ENCODE data around the gene C3.
"Not testable (repeated sequence)": the region's sequence is repeated elsewhere in the genome, so short reads cannot be mapped to it uniquely, and the experiment has no call there.

Gene C3

GRCh38 chr19:6686628-6686975, 33.8 kb downstream of the C3 start:
- DNase-seq: no peak

DNA sequence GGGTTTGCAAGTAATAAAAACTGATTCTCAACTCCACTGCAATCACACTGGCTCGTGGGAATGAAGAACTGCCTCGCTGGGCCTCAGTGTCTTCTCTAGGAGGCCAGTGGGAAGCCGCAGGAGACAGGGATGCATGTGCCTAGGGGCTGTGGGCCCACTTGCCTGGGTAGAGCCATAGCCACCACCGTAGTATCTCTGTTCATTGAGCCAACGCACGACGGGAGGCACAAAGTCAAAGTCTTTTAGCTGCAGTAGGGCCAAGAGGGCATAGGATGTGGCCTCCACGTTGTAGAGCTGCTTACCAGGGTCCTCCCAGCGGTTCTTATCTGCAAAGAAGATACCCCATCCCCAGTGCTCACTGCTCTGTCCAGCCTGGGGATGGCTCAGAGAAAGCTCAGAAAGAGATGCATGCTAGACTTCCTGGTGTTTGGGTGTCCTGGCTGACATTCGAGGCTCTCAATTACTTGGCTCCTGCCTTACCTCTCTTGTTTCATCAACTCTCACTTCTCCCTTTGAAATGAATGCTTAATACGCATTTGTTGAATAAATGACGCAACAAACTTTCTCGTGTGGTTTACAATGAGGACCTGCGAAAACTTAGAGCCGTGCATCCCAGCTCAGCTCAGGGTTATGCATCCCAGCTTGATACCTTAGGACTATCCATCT, 34.4 kb downstream of the C3 start:
- DNase-seq: no peak

DNA sequence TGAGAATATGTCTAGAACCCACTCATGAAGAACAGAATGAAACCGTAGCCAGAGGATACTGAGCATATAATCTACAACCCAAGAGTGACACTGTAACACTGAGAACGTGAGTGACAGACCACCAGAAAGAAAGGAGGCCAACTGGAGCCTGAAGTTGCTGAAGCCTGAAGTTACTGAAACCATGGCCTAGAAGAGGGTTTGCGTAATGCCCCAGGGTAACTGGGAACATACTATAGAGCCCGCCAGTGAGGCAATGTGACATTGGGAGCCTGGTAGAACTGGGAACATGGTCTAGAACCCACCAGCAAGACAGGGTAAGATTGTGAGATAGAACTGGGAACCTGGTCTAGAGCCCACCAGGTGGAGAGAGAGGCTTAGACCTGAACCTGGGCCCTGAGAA, 35.0 kb downstream of the C3 start:
- no peak for DNase-seq

- no peak for DNase-seq
Measured at GRCh38 chr19:6683971-6684370, 36.5 kb downstream of the C3 start.

DNA sequence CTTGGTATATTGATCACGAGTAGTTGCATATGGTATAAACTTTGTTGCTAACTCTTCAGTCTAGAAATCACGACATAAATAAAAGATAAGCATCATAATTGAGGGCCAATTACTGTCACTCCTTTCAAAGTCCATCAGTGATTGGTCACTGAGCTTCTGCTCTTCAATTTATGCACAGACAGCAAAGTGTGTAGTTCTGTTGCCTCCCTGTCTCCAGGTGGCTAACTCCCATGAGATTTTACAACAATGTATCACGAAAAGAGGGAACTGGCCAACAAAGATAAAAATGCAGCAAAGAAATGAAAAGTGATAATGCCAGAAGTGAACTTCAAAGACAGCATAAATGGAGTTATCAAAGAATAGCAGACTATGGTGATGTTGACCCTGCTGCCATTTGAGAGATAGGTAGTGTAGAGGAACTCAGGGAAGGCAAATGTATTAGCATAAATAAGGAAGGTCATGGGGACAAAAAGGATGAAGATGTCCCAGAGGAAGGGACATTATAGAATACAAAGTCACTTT, 37.8 kb downstream of the C3 start:
- no peak for DNase-seq

DNA sequence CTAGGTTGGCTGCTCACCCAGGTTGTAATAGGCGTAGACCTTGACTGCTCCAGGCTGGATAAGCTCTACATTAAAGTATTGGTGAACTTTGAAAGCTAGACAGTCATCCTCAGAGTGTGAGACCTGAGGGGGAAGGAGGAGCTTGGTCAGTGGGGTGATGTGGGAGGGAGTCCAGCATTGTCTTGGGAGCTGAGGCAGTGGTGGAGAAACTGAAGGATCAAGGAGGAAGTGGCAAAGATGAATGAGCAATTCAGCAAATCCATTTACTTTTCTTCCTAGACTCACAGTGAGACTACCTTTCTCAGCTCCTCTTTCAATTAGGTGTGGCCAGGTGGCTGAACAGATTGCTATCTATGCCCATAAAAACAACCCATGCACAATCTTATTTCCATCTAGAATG, 40.3 kb downstream of the C3 start:
- DNase-seq: no peak

GRCh38 chr19:6679139-6679538, 41.3 kb downstream of the C3 start:
- DNase-seq: no peak

DNA sequence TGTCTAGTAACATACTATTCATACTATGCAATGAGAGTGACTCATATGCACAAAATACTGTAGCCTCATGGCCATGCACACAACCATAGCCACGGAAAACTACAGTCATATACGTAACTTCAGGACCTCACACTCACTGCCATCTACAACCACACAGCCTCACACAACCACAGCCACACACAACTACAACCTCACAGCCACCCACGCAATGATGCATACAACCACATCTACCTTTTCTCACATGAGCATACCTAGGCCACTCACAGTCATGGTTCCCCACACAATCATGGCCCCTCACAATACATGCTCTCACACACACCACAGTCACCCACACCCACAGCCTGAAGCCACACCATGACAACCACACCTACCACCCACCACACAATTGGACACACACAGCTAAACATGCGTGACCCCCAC, 41.8 kb downstream of the C3 start:
- DNase-seq: no peak

DNA sequence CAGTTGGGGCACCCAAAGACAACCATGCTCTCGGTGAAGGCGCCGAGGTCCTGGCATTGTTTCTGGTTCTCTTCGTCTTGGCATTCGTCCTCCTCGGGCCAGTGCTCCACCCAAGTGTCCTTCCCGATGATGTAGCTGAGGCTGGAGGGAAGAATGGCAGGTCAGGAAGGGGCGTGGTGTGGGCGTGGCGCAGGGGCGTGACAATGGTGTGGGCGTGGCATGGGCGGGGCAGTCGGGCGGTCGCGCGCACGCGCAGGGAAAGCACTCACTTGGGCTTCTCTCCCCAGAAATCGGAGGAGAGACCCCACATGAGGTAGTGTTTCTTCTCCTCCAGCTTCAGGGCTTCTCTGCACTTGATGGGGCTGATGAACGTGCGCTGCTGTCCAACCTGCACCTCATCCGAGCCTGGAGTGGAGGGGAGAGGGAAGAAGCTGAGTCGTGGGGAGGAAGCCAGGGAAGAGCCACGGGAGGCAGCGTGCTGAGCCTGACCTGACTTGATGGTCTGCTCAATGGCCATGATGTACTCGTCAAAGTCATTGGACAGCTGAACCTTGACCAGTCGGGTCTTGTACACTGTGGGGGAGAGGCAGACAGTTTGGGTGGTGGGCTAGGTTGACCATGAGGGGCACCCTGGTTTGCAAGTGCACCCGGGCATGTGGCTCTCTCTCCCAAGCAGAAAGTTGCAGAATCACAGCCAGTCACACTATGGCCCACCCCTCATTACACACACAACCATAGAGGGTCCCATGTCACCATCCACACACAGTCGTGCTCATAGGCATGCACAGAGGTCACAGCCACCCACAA, 42.4 kb downstream of the C3 start:
- no peak for DNase-seq

GRCh38 chr19:6677495-6677882, 43.0 kb downstream of the C3 start:
- no peak for DNase-seq

- no peak for DNase-seq
Measured at GRCh38 chr19:6676288-6676687, 44.2 kb downstream of the C3 start.

- DNase-seq: no peak
Measured at GRCh38 chr19:6674868-6675305, 45.6 kb downstream of the C3 start.

- DNase-seq: not testable (repeated sequence)
Measured at GRCh38 chr19:6674408-6674807, 46.0 kb downstream of the C3 start.

GRCh38 chr19:6672693-6673290, 47.7 kb downstream of the C3 start:
- no peak for DNase-seq

GRCh38 chr19:6671960-6672359, 48.5 kb downstream of the C3 start:
- DNase-seq: no peak

DNA sequence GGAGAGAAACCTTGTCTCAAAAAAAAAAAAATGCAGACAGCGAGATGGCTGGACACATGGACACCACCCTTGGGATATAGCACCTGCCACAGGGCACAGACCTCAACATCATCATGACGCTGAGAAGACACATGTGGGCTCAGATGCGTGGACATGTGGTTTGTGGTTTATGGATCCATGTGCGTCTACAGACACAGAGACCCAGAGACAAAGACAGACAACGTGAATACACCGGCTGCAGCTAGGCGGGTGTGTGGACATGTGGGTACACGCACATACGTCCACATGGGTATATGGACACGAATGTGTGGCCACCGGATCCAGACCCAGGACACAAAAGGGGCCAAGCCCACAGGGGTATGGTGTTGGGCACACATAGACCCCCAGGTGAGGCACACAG, 51.8 kb downstream of the C3 start:
- DNase-seq: no peak

GRCh38 chr19:6667114-6667627, 53.3 kb downstream of the C3 start:
- no peak for DNase-seq

DNA sequence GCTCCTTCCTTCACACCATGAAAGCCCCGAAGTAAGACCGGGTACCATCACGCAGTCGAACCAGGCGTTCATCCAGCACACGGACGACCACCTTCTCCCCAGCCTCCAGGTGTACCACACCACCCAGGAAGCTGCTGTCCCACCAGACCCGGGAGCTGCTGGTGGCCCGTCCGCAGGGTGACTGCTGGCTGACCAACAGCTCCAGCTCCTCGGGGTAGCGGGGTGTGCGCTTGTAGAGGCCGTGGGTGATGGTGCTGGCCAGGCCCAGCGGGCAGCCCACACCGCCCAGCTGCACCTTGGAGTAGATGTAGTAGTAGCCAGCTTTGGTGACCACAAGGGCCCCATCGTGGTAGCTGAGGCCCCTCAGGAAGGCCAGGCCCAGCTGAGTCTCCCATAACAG, 55.5 kb downstream of the C3 start:
- no peak for DNase-seq

- no peak for DNase-seq
Measured at GRCh38 chr19:6663236-6664201, 56.9 kb downstream of the C3 start.

DNA sequence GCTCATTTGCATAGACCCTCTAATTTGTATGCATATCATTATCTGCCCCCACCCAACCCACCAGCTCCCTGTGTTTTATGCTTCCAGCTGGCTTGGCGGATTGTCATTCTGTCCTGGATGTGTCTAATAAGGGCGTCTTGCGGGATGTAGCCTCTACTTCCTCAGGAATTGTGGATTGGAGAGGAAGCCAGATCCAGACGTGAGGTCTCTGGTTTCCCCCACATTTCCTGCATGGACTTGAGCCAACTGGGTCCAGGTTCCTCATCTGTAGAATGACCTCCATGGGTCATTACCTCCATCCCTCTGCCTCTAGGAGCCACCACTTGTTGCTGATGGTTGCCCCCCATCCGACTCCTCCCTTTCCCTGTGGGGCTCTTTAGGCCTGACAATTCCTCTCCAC, 57.7 kb downstream of the C3 start:
- no peak for DNase-seq

- not testable (repeated sequence) for DNase-seq
Measured at GRCh38 chr19:6661509-6662244, 58.8 kb downstream of the C3 start.

DNA sequence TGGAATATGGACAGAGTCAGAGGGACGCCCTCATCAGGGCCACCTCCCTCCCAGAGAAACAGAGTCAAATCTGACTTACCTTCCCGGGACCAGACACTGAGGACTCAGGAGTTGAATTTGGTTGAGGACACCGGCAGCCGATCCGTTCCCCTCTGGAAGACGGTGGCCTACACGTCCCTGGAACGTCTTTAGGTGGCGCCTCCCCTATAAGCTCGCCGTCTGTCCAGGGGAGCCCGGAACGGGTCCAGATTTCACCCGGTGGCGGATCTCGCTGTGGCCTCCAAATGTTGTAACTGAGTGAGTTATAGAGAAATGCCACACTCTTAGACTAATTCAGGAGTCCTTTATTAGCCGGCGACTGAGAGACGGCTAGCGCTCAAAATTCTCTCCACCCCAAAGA, 59.5 kb downstream of the C3 start:
- no peak for DNase-seq

Measured in NCI-H345 (cell line).